Measurements from ENCODE around the gene SUPT7L.
A peak's percentile ranks its signal among the peaks of the same experiment; 100 is the strongest.
"Not testable (repeated sequence)": the region's sequence is repeated elsewhere in the genome, so short reads cannot be mapped to it uniquely, and the experiment has no call there.

The SUPT7L gene

GRCh38 chr2:27685006-27685405 is 21.6 kb upstream of the SUPT7L start:
- peak; percentile 39 for DNase-seq

GRCh38 chr2:27683390-27684071 is 20.1 kb upstream of the SUPT7L start:
- peak; percentile 94 for DNase-seq

- not testable (repeated sequence) for DNase-seq
These were observed 18.9 kb upstream of the SUPT7L start for GRCh38 chr2:27682334-27682771.

- no peak for DNase-seq
These were observed 18.4 kb upstream of the SUPT7L start for GRCh38 chr2:27681841-27682240.

GRCh38 chr2:27680571-27680970 is 17.2 kb upstream of the SUPT7L start:
- DNase-seq: no peak

GRCh38 chr2:27672723-27673486 is 9.5 kb upstream of the SUPT7L start:
- DNase-seq: no peak

GRCh38 chr2:27671235-27671634 is 7.8 kb upstream of the SUPT7L start:
- DNase-seq: no peak

GRCh38 chr2:27667446-27667845 is 4.0 kb upstream of the SUPT7L start:
- DNase-seq: no peak

GRCh38 chr2:27664622-27665363 is 1.4 kb upstream of the SUPT7L start:
- DNase-seq: no peak

GRCh38 chr2:27664154-27664574 is 750 bp upstream of the SUPT7L start:
- no peak for DNase-seq

GRCh38 chr2:27661371-27661770 is 2.0 kb downstream of the SUPT7L start:
- no peak for DNase-seq

GRCh38 chr2:27655155-27655951 is 8.1 kb downstream of the SUPT7L start:
- no peak for DNase-seq

- DNase-seq: no peak
These were observed 10.0 kb downstream of the SUPT7L start for GRCh38 chr2:27653397-27653796.

GRCh38 chr2:27652790-27653189 is 10.6 kb downstream of the SUPT7L start:
- DNase-seq: no peak

- no peak for DNase-seq
These were observed 11.1 kb downstream of the SUPT7L start for GRCh38 chr2:27652341-27652740.

GRCh38 chr2:27651056-27651455 is 12.4 kb downstream of the SUPT7L start:
- DNase-seq: no peak

- DNase-seq: no peak
These were observed 15.7 kb downstream of the SUPT7L start for GRCh38 chr2:27647737-27648136.

GRCh38 chr2:27647289-27647688 is 16.1 kb downstream of the SUPT7L start:
- no peak for DNase-seq

- DNase-seq: no peak
These were observed 18.2 kb downstream of the SUPT7L start for GRCh38 chr2:27645197-27645596.

GRCh38 chr2:27640722-27641245 is 22.6 kb downstream of the SUPT7L start:
- no peak for DNase-seq

- no peak for DNase-seq
These were observed 24.7 kb downstream of the SUPT7L start for GRCh38 chr2:27638709-27639108.

GRCh38 chr2:27638037-27638637 is 25.3 kb downstream of the SUPT7L start:
- peak; percentile 20 for DNase-seq

Measured in CD4-positive, alpha-beta T cell treated with Interleukin-17A for 1 hour (primary cell).